ENCODE measurements around the gene PURA. TPM values are rescaled to one million over a fixed set of nuclear protein-coding genes. Genes with fewer than 3 reads are reported as not detected.

Gene PURA
- total RNA-seq, 1 donor from 2014 or later, result 7.7 TPM

GRCh38 chr5:140103154-140103553, 10.8 kb upstream of the PURA start:
- no peak for DNase-seq (ENCODE audit: low read depth)
- TF ChIP-seq, protein P1, sequence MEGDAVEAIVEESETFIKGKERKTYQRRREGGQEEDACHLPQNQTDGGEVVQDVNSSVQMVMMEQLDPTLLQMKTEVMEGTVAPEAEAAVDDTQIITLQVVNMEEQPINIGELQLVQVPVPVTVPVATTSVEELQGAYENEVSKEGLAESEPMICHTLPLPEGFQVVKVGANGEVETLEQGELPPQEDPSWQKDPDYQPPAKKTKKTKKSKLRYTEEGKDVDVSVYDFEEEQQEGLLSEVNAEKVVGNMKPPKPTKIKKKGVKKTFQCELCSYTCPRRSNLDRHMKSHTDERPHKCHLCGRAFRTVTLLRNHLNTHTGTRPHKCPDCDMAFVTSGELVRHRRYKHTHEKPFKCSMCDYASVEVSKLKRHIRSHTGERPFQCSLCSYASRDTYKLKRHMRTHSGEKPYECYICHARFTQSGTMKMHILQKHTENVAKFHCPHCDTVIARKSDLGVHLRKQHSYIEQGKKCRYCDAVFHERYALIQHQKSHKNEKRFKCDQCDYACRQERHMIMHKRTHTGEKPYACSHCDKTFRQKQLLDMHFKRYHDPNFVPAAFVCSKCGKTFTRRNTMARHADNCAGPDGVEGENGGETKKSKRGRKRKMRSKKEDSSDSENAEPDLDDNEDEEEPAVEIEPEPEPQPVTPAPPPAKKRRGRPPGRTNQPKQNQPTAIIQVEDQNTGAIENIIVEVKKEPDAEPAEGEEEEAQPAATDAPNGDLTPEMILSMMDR (conservative IDR thresholded peaks at IDR 0.05; ENCODE audit: low read depth, low read length), result no peak
- H3K4me3 ChIP-seq (ENCODE audit: low read depth, low read length), result no peak overlapping the region

GRCh38 chr5:140104100-140104499, 9.8 kb upstream of the PURA start:
- TF ChIP-seq, protein P1 (conservative IDR thresholded peaks at IDR 0.05; ENCODE audit: low read depth, low read length), result no peak
- no peak overlapping the region for H3K4me3 ChIP-seq (ENCODE audit: low read depth, low read length)
- no peak for DNase-seq (ENCODE audit: low read depth)

DNA sequence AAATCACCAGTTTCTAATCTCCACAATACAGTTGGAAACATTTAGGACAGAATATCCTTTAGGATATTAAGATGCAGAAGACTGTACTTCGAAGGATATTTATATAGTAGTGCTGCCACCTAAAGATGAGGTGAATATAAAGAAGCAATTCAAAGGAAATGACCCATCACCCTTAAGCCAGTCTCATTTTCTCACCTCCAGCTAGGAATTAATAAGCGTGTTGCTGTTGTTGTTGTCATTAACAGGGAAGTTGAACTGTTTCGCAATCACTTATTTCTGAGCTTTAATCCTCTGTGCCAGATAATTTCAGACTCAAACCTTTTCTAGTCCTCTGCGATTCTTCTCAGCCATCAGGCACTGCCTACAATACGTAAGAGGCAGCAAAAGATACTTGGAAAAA, 7.8 kb upstream of the PURA start:
- TF ChIP-seq, protein P1 (conservative IDR thresholded peaks at IDR 0.05; ENCODE audit: low read depth, low read length), result no peak

DNA sequence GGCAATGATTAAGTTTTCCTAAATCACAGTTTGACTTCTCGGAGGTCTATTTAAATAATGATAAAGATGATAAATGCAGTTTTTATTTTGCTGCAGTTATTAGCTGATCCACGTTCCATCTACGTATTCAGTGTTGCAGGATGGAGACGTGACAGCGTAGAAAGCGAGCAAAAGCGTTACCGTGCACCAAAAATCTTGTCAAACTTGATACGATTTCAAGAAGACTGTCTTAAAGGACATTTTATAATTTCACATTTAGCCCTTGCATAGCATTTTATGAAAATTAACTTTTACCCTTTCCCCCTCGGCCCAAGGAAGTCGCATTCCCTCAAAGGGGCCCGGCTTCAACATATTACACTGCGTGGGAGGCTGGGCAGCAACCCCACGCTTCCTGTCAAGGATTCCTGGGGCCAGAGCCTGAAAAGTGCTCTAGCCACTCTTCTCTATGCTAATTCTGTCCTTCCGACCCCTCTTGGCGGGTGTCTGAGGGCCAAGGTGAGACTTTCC, 7.1 kb upstream of the PURA start:
- DNase-seq (ENCODE audit: low read depth), result no peak
- TF ChIP-seq, protein P1 (conservative IDR thresholded peaks at IDR 0.05; ENCODE audit: low read depth, low read length), result no peak
- H3K4me3 ChIP-seq (ENCODE audit: low read depth, low read length), result peak overlapping the region; percentile 87

More for the DNA sequence above, 7.8 kb upstream of the PURA start:
- no peak for DNase-seq (ENCODE audit: low read depth)
- H3K4me3 ChIP-seq (ENCODE audit: low read depth, low read length), result no peak overlapping the region

- no peak for DNase-seq (ENCODE audit: low read depth)
- peak overlapping the region; percentile 87 for H3K4me3 ChIP-seq (ENCODE audit: low read depth, low read length)
- TF ChIP-seq, protein P1 (conservative IDR thresholded peaks at IDR 0.05; ENCODE audit: low read depth, low read length), result peak; percentile 19
Observed at GRCh38 chr5:140107312-140108092, 6.4 kb upstream of the PURA start.

- TF ChIP-seq, protein P1 (conservative IDR thresholded peaks at IDR 0.05; ENCODE audit: low read depth, low read length), result no peak
- H3K4me3 ChIP-seq (ENCODE audit: low read depth, low read length), result peak overlapping the region; percentile 87
- no peak for DNase-seq (ENCODE audit: low read depth)
Observed at GRCh38 chr5:140108093-140109017, 5.6 kb upstream of the PURA start.

All from epithelial cell of proximal tubule (primary cell).